Endothelial cell (in vitro differentiated cells): ENCODE measurements around the gene MERTK. TPM values are rescaled to one million over a fixed set of nuclear protein-coding genes. Genes with fewer than 3 reads are reported as not detected.

Experiments used
- DNase-seq: peaks from one replicate; pipeline ENCODE4 v3.0.0; 2021; ENCODE audit warnings: low spot score
- H3K27ac Mint-ChIP-seq: one replicate; pipeline ENCODE4 v1.8.0; 2021; ENCODE audit warnings: mixed read lengths, inconsistent platforms; ENCODE audit not compliant: unreplicated experiment
- H3K27me3 Mint-ChIP-seq: one replicate; pipeline ENCODE4 v1.8.0; 2021; ENCODE audit warnings: mild to moderate bottlenecking, moderate library complexity, mixed read lengths, inconsistent platforms; ENCODE audit not compliant: unreplicated experiment
- H3K36me3 Mint-ChIP-seq: one replicate; pipeline ENCODE4 v1.8.0; 2021; ENCODE audit warnings: mild to moderate bottlenecking, low read depth, mixed read lengths, inconsistent platforms; ENCODE audit not compliant: unreplicated experiment
- H3K4me1 Mint-ChIP-seq: one replicate; pipeline ENCODE4 v1.8.0; 2021; ENCODE audit warnings: mild to moderate bottlenecking, mixed read lengths, inconsistent platforms; ENCODE audit not compliant: unreplicated experiment
- H3K4me3 Mint-ChIP-seq: one replicate; pipeline ENCODE4 v1.8.0; 2021; ENCODE audit warnings: mild to moderate bottlenecking, mixed read lengths, inconsistent platforms; ENCODE audit not compliant: unreplicated experiment
- H3K9me3 Mint-ChIP-seq: one replicate; pipeline ENCODE4 v1.8.0; 2021; ENCODE audit warnings: mixed read lengths, inconsistent platforms; ENCODE audit not compliant: unreplicated experiment
- total RNA-seq: library from RNA; stranded (reverse); fragmentation: NEBNext Ultra II Directional; extraction: Animal tissue kit (Norgen Biotek cat#: 25700); gene quantifications from one replicate; pipeline ENCODE4 v1.2.1, GENCODE V29; 2021; ENCODE audit not compliant: unreplicated experiment
- TF ChIP-seq, protein P1 (sequence below): fragments of 200-600 bp; sonication (generic); IDR thresholded peaks from one replicate; pipeline ENCODE4 v1.5.0; 2021; ENCODE audit warnings: antibody characterized with exemption; ENCODE audit not compliant: unreplicated experiment

MERTK gene
- total RNA-seq, 1 donor from 2014 or later = 12.3 TPM

DNA sequence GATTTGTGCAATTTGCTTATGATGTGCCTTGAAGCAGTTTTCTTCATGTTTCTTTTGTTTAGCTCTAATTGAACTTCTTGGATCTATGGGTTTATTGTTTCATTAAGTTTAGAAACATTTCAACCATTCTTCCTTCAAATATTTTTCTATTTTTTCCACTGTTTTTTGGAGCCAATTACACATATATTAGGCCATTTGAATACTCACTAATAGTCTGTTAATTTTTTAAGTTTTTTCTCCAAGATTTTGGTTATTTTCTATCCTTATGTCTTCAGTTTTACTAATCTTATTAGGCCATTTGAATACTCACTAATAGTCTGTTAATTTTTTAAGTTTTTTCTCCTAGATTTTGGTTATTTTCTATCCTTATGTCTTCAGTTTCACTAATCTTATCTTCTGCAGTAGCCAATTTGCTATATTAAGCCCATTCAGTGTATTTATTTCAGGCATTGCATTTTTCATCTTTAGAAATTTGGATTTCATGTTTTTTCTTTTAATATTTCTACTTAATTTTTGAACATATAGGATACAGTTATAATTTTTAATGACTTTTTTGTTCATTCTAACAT is 147.1 kb downstream of the MERTK start:
- Mint-ChIP-seq H3K4me1 (peaks cover 22% of the 10 kb centered on the region), H3K27ac (no peak overlapping the region), H3K36me3 (peaks cover 7% of the 10 kb centered on the region), H3K9me3 (peaks cover 4% of the 10 kb centered on the region), H3K4me3 (peak overlapping the region; percentile 73), H3K27me3 (peaks cover 3% of the 10 kb centered on the region)
- TF ChIP-seq, protein P1, sequence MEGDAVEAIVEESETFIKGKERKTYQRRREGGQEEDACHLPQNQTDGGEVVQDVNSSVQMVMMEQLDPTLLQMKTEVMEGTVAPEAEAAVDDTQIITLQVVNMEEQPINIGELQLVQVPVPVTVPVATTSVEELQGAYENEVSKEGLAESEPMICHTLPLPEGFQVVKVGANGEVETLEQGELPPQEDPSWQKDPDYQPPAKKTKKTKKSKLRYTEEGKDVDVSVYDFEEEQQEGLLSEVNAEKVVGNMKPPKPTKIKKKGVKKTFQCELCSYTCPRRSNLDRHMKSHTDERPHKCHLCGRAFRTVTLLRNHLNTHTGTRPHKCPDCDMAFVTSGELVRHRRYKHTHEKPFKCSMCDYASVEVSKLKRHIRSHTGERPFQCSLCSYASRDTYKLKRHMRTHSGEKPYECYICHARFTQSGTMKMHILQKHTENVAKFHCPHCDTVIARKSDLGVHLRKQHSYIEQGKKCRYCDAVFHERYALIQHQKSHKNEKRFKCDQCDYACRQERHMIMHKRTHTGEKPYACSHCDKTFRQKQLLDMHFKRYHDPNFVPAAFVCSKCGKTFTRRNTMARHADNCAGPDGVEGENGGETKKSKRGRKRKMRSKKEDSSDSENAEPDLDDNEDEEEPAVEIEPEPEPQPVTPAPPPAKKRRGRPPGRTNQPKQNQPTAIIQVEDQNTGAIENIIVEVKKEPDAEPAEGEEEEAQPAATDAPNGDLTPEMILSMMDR = no peak
- DNase-seq = no peak

DNA sequence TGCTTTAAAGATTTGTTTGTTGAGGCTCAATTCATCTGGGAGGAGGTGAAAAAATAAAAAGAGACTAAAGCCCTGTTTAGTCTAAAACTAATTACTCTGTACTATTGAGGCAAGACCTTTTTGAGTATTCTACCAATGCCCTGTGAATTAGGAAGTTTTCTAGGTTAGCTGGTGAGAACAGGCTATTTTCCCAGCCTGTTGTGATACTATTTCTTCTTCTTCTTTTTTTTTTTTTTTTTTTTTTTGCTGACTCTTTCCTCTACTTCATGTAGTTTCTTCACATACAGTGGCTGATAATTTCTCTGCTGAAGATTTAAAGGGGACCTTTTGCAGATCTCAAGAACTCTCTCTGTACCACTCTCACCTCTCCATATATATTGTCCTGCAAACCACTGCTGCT is 147.8 kb downstream of the MERTK start:
- no peak for DNase-seq
- H3K36me3 Mint-ChIP-seq = peaks cover 7% of the 10 kb centered on the region
- no peak overlapping the region for H3K4me3 Mint-ChIP-seq
- TF ChIP-seq, protein P1 = no peak
- peaks cover 4% of the 10 kb centered on the region for H3K9me3 Mint-ChIP-seq
- H3K4me1 Mint-ChIP-seq = peaks cover 22% of the 10 kb centered on the region
- H3K27me3 Mint-ChIP-seq = peaks cover 3% of the 10 kb centered on the region
- H3K27ac Mint-ChIP-seq = no peak overlapping the region

DNA sequence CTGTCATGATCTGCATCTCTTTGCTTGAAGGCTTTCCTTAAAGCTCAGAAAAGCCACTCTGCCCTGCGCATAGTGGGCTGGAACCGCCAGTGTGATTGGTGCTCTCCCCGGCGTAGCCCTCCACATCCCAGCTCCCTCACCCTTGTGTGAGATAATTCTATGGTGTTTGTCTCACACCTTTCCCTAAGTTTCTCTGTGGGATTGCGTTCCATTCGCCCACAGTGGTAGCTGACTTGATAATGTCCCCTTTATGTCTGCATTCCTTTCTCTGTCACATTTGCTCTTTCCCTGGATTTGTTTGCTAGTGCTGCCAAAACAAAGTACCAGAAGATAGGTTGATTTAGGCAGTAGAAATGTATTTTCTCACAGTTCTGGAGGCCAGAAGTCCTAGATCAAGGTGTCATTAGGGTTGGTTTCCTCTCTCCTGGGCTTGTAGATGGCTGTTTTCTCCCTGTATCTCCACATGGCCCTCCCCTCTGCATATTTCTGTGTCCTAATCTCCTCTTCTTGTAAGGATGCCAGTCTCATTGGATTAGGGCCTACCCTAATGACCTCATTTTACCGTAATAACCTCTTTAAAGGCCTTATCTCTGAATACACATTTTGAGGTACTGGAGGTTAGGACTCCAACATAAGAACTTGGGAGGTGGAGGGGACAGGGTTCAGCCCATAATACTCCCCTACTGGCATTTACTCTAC is 149.3 kb downstream of the MERTK start:
- H3K4me3 Mint-ChIP-seq = no peak overlapping the region
- TF ChIP-seq, protein P1 = no peak

DNA sequence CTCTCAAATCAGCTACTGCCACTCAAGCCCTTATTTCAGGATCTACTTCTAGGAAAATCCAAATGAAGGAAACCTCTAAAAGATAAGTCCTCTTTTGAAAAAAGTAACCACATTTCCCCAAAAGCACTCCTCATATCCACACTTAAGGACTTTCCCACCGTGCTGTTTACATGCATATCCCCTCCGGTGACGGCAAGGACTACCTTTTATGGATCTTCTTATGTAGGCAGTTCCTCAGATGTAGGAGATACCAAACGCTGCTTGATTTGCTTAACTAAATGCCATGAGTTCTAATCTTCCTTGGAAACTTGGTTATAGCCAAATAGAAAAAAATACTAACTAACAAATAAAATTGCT is 149.8 kb downstream of the MERTK start:
- H3K36me3 Mint-ChIP-seq = peaks cover 7% of the 10 kb centered on the region
- TF ChIP-seq, protein P1 = no peak
- H3K9me3 Mint-ChIP-seq = peaks cover 4% of the 10 kb centered on the region
- peaks cover 8% of the 10 kb centered on the region for H3K4me1 Mint-ChIP-seq
- no peak overlapping the region for H3K4me3 Mint-ChIP-seq
- H3K27ac Mint-ChIP-seq = no peak overlapping the region
- DNase-seq = no peak
- H3K27me3 Mint-ChIP-seq = peaks cover 5% of the 10 kb centered on the region

More for the DNA sequence above, 149.3 kb downstream of the MERTK start:
- DNase-seq = no peak
- H3K4me1 Mint-ChIP-seq = peaks cover 12% of the 10 kb centered on the region
- H3K9me3 Mint-ChIP-seq = peaks cover 4% of the 10 kb centered on the region
- H3K27me3 Mint-ChIP-seq = peaks cover 3% of the 10 kb centered on the region
- peaks cover 7% of the 10 kb centered on the region for H3K36me3 Mint-ChIP-seq
- no peak overlapping the region for H3K27ac Mint-ChIP-seq

DNA sequence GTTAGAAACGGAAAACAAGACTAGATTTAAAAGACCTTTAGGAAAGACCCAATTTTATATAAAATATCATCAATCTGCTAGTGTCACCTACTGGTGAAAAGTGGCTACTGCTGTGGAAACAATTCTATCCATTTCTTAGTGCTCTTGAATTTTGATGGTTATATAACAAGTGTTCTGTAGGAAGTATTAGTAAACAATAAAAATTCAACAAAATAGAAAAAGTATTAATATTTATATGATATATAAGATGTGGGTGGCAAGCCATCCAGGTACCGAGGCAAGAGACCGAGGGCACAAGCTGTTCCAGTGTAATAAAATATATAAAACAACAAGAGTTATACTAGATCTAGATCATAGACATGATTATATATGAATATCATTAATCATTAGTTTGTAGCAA is 150.5 kb downstream of the MERTK start:
- peaks cover 5% of the 10 kb centered on the region for H3K4me1 Mint-ChIP-seq
- TF ChIP-seq, protein P1 = peak; percentile 85
- H3K36me3 Mint-ChIP-seq = peaks cover 7% of the 10 kb centered on the region
- H3K4me3 Mint-ChIP-seq = no peak overlapping the region
- no peak overlapping the region for H3K27ac Mint-ChIP-seq
- H3K27me3 Mint-ChIP-seq = peaks cover 5% of the 10 kb centered on the region
- DNase-seq = peak; percentile 35
- peaks cover 4% of the 10 kb centered on the region for H3K9me3 Mint-ChIP-seq
